ENCODE data around the gene DLGAP5. TPM values are rescaled to one million over a fixed set of nuclear protein-coding genes. Genes with fewer than 3 reads are reported as not detected.

The DLGAP5 gene
- polyA plus RNA-seq, 1 donor (not counting 4 experiments of a cell fraction or from before 2014, with no cell fraction given) = 15.3 TPM

GRCh38 chr14:55239320-55239719, 47.9 kb upstream of the DLGAP5 start:
- Histone ChIP-seq H3K27me3 (ENCODE audit: control insufficient read depth, extremely low read depth, insufficient read depth, low read length) (peaks cover 4% of the 10 kb centered on the region), H3K4me2 (ENCODE audit: control insufficient read depth, extremely low read depth, insufficient read depth, low read depth, low read length) (no peak overlapping the region), H3K9me1 (ENCODE audit: control insufficient read depth, extremely low read depth, insufficient read depth, low read length) (no peaks in the 10 kb centered on the region), H3K79me2 (ENCODE audit: control insufficient read depth, insufficient read depth, low read length) (no peaks in the 10 kb centered on the region), H3K27ac (ENCODE audit: control insufficient read depth, insufficient read depth, low read length) (no peak overlapping the region), H3K9me3 (ENCODE audit: control insufficient read depth, low read depth, low read length) (no peaks in the 10 kb centered on the region), H2AFZ (ENCODE audit: control insufficient read depth, low read length) (no peak overlapping the region), H3K4me1 (ENCODE audit: control insufficient read depth, extremely low read depth, insufficient read depth, low read length) (no peaks in the 10 kb centered on the region), H3K36me3 (ENCODE audit: control insufficient read depth in 2 of 2, extremely low read depth in 1 of 2, insufficient read depth in 2 of 2, low read length in 2 of 2) (no peaks in the 10 kb centered on the region), H3K4me3 (ENCODE audit: control insufficient read depth in 2 of 3, extremely low read depth in 1 of 3, insufficient read depth in 2 of 3, low read depth in 1 of 3, low read length in 3 of 3) (no peak overlapping the region), H3K9ac (ENCODE audit: control insufficient read depth, extremely low read depth, insufficient read depth, low read length) (no peak overlapping the region), H4K20me1 (ENCODE audit: control insufficient read depth, extremely low read depth, insufficient read depth, low read length) (no peaks in the 10 kb centered on the region)
- no peak for DNase-seq (ENCODE audit: low read depth, low spot score)
- TF ChIP-seq CTCF (optimal IDR thresholded peaks at IDR 0.05 in 1 of 3, IDR thresholded peaks at IDR 0.05 in 1 of 3, conservative IDR thresholded peaks at IDR 0.05 in 1 of 3; ENCODE audit: extremely low read depth in 1 of 3, insufficient read depth in 2 of 3, low read length in 3 of 3) (no peak), EZH2 (IDR thresholded peaks at IDR 0.05; ENCODE audit: low read length) (no peak)
- dilution Hi-C loops (cut with MboI; ENCODE audit: extremely low pct_ligation_motif_present, low sequenced_read_pairs) = no loop called here
- FAIRE-seq = no peak

- Histone ChIP-seq H4K20me1 (ENCODE audit: control insufficient read depth, extremely low read depth, insufficient read depth, low read length) (no peaks in the 10 kb centered on the region), H3K4me3 (ENCODE audit: control insufficient read depth in 2 of 3, extremely low read depth in 1 of 3, insufficient read depth in 2 of 3, low read depth in 1 of 3, low read length in 3 of 3) (no peak overlapping the region), H3K79me2 (ENCODE audit: control insufficient read depth, insufficient read depth, low read length) (no peaks in the 10 kb centered on the region), H3K4me1 (ENCODE audit: control insufficient read depth, extremely low read depth, insufficient read depth, low read length) (no peaks in the 10 kb centered on the region), H3K27me3 (ENCODE audit: control insufficient read depth, extremely low read depth, insufficient read depth, low read length) (peaks cover 7% of the 10 kb centered on the region), H3K9me3 (ENCODE audit: control insufficient read depth, low read depth, low read length) (no peaks in the 10 kb centered on the region), H3K27ac (ENCODE audit: control insufficient read depth, insufficient read depth, low read length) (no peak overlapping the region), H3K4me2 (ENCODE audit: control insufficient read depth, extremely low read depth, insufficient read depth, low read depth, low read length) (no peak overlapping the region), H3K9me1 (ENCODE audit: control insufficient read depth, extremely low read depth, insufficient read depth, low read length) (no peaks in the 10 kb centered on the region), H3K36me3 (ENCODE audit: control insufficient read depth in 2 of 2, extremely low read depth in 1 of 2, insufficient read depth in 2 of 2, low read length in 2 of 2) (no peaks in the 10 kb centered on the region), H2AFZ (ENCODE audit: control insufficient read depth, low read length) (no peak overlapping the region), H3K9ac (ENCODE audit: control insufficient read depth, extremely low read depth, insufficient read depth, low read length) (no peak overlapping the region)
- no peak for FAIRE-seq
- dilution Hi-C loops (cut with MboI; ENCODE audit: extremely low pct_ligation_motif_present, low sequenced_read_pairs) = no loop called here
- no peak for TF ChIP-seq EZH2 (IDR thresholded peaks at IDR 0.05; ENCODE audit: low read length)
- TF ChIP-seq CTCF (optimal IDR thresholded peaks at IDR 0.05 in 1 of 3, IDR thresholded peaks at IDR 0.05 in 1 of 3, conservative IDR thresholded peaks at IDR 0.05 in 1 of 3; ENCODE audit: extremely low read depth in 1 of 3, insufficient read depth in 2 of 3, low read length in 3 of 3) = no peak
- DNase-seq (ENCODE audit: low read depth, low spot score) = no peak
Measured at GRCh38 chr14:55238019-55238680, 46.8 kb upstream of the DLGAP5 start.
